GM20000 (cell line): ENCODE data around the gene PEX12.
"Not testable (repeated sequence)": the region's sequence is repeated elsewhere in the genome, so short reads cannot be mapped to it uniquely, and the experiment has no call there.

Experiments
- DNase-seq: peaks from one replicate; pipeline ENCODE4 v3.0.0; 2012; ENCODE audit warnings: low spot score
- TF ChIP-seq, protein P1 (sequence below): IDR thresholded peaks from 2 replicates; pipeline ENCODE4 v1.5.1; 2012; ENCODE audit warnings: mild to moderate bottlenecking, control low read depth; ENCODE audit errors: extremely low read depth, missing control alignments

The PEX12 gene

DNA sequence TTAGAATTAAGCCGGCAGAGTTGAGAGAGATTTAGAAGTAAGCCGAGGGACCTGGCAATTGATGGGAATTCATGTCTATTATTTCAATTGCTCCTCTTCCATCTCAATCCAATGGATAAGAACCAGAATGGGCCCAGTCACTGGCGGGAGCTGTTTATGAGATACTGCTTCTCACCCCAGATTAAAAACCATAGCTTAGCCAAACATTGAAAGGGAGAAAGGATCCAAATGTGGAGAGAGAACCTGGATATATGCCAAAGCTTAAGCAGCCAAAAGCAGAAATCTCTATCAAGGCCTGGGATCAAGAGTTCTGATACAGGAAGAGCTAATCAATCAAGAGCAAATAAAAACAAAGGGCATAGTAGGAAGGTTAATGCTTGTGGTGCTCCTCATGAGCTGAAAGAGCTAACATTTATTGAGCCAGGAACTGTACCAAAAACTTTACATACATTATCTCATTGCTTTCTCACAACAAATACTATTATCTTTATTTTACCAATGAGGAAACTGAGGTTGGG lies 43.7 kb downstream of the PEX12 start:
- no peak for DNase-seq
- TF ChIP-seq, protein P1, sequence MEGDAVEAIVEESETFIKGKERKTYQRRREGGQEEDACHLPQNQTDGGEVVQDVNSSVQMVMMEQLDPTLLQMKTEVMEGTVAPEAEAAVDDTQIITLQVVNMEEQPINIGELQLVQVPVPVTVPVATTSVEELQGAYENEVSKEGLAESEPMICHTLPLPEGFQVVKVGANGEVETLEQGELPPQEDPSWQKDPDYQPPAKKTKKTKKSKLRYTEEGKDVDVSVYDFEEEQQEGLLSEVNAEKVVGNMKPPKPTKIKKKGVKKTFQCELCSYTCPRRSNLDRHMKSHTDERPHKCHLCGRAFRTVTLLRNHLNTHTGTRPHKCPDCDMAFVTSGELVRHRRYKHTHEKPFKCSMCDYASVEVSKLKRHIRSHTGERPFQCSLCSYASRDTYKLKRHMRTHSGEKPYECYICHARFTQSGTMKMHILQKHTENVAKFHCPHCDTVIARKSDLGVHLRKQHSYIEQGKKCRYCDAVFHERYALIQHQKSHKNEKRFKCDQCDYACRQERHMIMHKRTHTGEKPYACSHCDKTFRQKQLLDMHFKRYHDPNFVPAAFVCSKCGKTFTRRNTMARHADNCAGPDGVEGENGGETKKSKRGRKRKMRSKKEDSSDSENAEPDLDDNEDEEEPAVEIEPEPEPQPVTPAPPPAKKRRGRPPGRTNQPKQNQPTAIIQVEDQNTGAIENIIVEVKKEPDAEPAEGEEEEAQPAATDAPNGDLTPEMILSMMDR, result no peak

- DNase-seq, result no peak
- TF ChIP-seq, protein P1, result no peak
Observed at GRCh38 chr17:35531160-35531559, 47.2 kb downstream of the PEX12 start.

GRCh38 chr17:35529866-35530265 lies 48.5 kb downstream of the PEX12 start:
- DNase-seq, result no peak
- TF ChIP-seq, protein P1, result no peak

DNA sequence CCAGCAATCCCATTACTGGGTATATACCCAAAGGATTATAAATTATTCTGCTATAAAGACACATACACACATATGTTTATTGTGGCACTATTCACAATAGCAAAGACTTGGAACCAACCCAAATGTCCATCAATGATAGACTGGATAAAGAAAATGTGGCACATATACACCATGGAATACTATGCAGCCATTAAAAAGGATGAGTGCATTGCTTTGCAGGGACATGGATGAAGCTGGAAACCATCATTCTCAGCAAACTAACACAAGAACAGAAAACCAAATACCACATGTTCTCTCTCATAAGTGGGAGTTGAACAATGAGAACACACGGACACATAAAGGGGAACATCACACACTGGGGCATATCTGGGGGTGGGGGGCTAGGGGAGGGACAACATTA lies 49.0 kb downstream of the PEX12 start:
- DNase-seq, result not testable (repeated sequence)
